A673 (cell line): ENCODE measurements around the gene PLEKHA6.

ENCODE experiments used
- CTCF ChIP-seq: fragments of 300-800, 200-600 bp; sonication (generic); conservative IDR thresholded peaks from 2 replicates; pipeline ENCODE4 v1.5.1; 2017; ENCODE audit warnings: low read depth, mild to moderate bottlenecking, antibody characterized with exemption, low read length, moderate library complexity, mixed read lengths
- EZH2 ChIP-seq: fragments of 200-600 bp; sonication (generic); IDR thresholded peaks from 2 replicates; pipeline ENCODE4 v1.6.1; 2017; ENCODE audit warnings: borderline replicate concordance, low read depth, mild to moderate bottlenecking, mixed read lengths, antibody characterized with exemption, low read length; ENCODE audit not compliant: poor library complexity, severe bottlenecking

- no peak for TF ChIP-seq CTCF
- no peak for TF ChIP-seq EZH2
These were observed 137.0 kb downstream of the PLEKHA6 start for GRCh38 chr1:204222764-204223055.
